Bone marrow (tissue), 2 donors: ENCODE results near the gene PCGF5.
A peak's percentile ranks its signal among the peaks of the same experiment; 100 is the strongest.
"Not testable (repeated sequence)": the region's sequence is repeated elsewhere in the genome, so short reads cannot be mapped to it uniquely, and the experiment has no call there.

Experiments used
- DNase-seq, 2 donors: peaks; one replicate each; lab custom pipeline; 2025; lab: John Stamatoyannopoulos, UW

Gene PCGF5

DNA sequence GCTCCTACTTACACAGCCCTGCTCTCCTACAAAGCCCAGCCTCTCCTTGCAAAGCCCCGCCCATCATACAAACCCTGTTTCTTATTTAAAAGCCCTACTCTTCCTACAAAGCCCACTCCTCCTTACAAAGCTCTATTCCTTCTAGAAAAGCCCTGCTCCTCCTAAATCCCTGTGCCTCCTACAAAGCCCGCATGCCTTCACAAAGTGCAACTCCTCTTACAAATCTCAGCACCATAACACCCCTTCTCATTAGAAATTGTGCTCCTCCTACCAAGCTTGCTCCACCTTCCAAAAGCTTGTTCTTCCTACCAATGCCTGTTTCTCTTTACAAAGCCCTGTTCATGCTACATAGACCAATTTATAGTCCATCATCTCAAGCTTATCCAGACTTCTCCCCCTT is 66.1 kb downstream of the PCGF5 start:
- no peak for DNase-seq

DNA sequence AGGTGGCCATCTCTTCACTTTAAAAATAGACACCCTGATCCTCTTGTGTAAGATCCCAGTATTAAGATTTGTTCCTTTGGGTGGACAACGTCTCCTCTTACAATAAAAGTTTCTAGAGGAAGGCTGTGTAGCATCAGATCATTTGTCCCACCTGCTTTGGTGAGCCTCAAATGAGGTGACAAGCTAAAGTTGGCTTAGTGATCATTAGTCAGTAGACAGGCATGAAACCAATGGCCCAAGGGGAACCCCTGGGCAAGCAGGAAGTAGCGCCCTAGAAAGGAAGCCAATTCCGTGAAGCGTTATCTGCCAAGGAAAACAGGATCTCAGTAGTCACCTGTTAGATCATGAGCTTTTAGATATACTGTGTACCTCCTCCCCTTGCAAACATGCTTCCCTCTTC is 66.8 kb downstream of the PCGF5 start:
- no peak for DNase-seq

DNA sequence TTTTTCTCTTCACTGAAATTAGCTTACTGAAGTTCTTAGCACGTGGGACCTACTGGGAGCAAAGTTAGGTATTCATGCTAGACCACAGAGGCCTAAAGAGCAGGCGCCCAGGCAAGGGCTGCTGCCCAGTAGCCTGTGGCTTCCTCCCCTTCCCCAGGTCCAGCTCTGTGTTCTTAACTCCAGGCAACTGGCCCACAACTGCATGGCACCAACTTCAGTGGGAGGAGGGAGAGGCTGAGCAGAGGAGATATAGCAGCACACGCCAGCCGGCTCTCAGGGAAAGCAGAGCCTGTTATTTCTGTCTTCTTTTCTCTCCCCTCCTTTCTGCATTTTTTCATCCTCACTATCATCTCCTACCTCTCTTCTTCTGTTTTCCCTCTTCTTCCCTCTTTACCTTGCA is 67.4 kb downstream of the PCGF5 start:
- DNase-seq: no peak

DNA sequence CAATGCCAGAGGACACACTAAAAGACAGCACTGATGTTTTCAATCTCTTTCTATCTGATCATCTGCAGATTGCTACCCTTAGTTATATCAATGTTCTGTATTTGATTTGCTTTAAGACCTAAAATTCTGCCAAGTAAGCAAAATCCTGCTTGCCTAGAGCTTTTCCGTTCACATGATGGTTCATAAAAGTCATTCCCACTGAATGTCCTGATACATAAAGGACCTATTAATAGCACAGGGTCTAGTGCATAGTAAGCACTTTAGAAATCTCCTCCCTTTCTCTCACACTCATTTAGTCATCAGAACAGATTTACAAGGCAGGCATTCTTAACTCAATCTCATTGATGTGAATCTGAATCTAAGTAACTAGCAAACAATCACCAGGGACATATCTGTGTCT is 68.8 kb downstream of the PCGF5 start:
- no peak for DNase-seq

DNA sequence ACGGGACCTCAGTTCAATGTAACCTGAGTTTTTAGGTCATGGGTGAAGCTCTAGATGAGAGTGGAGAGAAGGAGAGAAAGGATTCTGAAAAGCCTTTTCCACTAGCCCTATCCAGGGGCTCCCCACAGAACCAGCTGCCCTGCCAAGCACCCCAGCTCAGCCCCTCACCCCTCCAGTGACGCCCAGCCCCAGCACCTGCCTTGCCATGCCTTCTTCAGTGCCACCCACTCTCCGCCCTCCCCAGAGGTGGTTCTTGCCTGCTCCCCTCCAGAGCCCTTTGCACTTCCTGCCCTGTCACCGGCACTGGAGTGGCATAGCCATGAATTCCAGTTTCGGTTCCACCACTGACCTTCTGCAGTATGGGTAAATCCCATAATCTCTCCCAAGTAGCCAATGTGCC is 70.1 kb downstream of the PCGF5 start:
- no peak for DNase-seq

DNA sequence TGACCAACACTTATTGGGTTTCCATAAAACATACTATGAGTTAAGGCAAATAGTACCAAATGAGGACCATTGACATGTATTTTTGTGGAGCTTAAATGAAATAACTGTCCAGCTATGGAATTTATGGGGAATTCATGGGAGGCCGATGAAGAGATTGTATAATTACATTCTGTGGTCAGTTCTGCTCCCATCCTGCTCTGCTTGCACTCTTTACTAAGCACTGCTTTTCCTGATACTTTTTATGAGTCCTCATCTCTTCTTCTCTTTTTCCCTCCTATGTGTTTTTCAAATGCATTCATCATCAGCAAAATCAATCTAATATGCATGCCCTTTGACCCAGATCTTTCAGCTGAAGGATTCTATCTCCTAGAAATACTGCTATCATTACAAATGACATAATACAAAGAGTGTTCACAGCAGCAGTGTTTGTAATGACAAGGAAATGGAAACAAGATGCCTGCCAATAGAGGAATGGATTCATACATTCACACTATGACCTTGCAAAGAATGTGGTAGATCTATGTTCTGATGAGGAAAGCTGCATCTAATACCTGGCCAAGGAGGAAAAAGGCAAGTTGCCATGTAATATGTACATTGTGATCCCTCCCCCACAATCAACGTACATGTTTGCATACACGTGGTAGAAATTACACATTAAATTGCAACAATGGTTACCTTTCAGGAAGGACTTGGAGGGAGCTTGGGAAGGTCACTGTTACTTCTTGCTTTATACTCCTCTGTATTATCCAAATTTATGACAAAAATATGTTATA is 73.9 kb downstream of the PCGF5 start:
- no peak for DNase-seq

DNA sequence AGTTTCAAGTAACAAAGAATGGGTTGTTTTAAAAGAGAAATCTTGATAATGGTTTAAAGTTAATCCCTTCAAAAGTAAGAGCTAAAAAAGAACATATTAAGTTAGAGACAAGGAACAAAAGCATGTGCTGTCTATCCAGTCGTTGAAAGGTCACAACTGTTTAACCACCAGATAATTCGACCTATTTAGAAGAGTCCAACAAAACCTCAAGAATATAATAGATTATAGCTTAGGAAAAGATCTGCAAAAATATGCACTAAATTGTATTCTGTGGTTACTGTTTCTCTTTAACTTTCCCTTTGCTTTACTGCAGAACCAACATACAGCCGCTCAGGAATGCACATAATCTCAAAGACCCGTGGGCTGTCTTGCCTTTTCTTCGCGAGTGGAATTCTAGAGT is 74.9 kb downstream of the PCGF5 start:
- no peak for DNase-seq

DNA sequence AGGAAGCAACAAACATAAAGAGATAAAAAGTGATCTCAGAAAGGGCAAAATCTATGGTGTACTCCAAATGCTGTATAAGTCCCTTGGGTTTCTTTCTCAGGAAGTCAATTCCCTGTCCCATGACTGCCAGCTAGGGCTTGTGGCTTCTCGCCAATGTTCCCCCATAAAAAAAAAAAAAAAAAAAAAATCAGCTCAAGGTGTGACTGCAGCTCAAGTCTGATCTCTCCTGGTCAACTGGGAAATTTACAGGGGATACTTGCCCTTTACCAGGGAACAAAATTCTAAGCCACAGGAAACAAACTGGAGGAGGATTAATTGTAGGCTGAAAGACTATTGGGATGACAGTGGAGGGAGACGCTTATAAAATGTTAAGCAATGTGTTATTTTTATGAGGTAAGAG is 76.0 kb downstream of the PCGF5 start:
- no peak for DNase-seq

DNA sequence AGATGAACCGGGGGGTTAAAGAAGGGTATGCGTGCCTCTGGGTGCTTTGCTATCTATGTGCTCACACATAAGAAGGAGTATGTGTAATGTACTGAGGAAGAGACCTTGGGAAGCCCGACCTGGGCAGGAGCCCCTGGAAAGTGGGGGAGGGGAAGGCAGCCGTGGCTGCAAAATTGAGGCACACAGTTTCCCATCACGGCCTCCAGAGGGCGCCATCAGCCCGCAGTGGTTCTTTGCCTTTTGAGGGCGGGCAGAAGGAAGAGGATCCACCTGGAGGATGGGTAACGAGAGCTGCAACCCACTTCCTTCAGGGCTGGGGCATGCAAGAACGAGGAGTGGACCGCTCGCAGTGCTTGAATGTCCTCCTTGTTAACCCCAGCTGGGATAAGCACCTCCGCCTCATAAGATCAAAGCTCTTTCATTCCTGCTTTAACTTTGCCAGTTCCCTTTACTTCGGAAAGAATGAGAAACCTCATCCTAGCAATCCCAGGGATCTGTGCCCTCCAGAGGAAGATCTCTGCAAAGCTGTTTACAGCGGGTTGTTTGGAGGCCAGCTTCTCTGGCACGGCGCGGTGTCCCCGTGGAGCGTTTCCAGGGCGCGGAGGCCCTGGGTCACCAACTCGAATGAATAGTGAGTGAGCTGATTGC is 77.9 kb downstream of the PCGF5 start:
- DNase-seq: peak; percentile 28 to 56

DNA sequence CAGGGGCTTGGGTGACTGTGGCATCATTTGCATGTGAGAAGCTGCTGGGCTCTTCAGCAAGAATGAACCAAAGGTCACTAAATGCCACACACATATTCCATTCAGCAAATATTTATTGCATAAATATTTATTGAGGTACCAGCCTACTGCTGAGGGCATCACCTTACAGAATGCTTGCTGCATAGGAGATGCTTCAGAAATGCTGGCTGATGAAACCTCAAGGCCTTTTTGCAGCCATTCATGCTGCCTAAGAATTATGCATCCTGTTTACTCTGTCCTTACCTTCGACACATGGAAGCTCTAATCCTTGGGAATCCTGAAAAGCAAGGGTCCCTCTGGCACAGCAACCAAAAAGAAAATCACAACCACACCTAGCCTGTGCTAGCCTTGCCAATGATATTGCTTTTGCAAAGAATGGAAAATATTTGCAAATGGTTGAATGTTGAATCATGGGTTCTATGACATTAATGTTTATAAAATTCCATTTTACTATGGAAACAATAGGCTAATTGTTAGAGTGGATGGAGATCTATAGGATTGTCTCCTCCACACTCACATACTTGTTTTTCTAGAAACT is 79.6 kb downstream of the PCGF5 start:
- DNase-seq: no peak

DNA sequence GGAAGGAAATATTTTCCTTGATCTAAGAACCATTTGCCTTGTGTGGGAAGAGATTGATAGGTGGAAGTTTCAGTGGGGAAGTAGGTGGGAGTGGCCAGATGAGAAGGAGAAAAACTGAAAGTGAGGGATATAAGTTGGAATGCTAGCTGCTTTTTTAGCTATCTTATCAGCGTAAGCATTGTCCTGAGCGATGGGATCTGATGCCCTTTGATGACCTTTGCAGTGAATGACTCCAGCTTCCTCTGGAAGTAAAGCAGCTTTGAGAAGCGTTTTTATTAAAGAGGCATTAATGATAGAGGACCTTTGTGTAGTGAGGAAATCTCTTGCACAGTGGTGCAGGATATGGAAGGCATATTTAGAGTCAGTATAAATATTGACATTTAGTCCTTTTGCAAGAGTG is 82.5 kb downstream of the PCGF5 start:
- not testable (repeated sequence) for DNase-seq

DNA sequence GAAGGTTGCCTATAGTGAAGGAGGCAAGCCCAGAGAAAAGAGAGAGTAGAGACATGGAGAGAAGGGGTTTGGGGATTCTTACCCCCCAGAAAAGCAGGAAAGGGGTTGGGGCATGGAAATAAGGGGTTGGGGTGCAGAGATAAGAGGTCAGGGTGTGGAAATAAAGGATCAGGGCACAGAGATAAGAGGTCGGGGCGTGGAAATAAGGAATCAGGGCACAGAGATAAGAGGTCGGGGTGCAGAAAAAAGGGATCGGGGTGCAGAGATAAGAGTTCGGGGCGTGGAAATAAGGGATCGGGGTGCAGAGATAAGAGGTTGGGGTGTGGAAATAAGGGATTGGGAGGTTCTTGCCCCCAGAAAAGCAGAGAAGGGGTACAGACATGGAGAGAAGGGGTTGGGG is 85.5 kb downstream of the PCGF5 start:
- not testable (repeated sequence) for DNase-seq

DNA sequence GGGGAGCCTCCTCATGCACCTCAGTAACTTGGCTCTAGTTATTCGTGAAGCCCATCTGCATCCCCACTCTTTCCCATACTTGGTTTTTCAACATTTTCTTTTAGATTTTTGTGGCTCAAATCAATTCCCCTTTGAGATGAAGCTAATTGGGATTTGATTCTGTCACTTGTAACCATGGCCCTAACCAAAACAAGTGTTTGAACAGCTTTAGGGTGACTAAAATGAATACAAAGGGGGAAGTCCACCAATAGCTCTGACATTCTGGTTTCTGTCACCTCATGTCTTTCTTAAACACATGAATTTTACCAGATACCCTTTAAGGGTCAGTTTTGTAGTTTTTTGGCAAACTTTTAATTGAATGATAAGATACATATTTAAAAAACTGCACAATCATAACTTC is 87.0 kb downstream of the PCGF5 start:
- no peak for DNase-seq

DNA sequence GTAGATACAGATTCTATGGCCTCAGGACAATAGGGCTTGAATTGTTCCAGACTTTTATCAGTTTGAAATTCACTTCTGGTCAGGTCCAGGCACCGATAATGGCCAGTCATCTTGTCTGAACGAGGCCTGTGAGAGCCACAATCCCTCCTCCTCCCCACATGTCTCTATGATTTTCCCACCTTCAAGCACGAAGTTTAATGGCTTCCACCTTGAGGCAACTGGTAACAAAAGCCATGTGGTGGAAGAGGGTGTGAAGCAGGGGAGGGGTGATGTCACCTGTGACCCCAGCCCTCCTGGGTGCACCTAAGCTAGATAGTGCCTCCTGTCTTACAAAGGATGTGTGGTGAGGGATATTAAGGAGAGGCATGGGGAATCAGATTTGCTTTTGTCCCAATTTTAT is 89.2 kb downstream of the PCGF5 start:
- no peak for DNase-seq

DNA sequence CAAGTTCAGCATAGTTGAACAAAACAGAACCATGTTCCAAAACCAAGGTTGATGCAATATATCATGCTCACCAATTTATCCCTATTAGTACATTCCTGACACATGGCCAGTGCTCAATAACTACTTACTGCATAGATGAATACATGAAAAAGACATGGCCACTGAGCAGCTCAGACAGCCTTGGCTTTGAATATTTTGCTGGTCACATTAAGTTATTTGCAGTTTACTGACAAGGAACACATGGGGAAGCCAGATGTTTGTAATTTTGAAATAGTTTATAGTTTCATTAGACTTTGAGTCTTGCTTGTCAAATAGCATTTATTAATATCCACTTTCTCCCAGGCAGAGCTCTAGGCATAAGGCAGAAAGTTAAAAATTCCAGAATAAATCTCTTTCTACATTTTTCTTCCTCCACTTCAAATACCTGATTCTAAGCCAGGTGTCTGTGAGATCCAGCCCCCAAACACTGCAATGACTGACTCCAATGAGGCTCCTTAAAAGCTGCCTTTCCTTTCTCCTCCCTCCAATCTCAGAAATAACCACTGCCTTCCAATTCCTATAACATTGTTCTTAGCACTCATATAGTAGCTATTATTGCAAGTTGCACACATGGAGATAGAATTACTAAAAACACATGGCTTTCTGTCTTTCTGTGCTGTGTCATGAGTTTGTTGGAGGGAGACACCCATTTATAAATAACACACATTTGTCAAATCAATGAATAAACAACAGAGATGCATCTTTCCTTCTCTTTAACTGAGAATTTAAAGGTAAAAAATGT is 91.3 kb downstream of the PCGF5 start:
- DNase-seq: no peak

DNA sequence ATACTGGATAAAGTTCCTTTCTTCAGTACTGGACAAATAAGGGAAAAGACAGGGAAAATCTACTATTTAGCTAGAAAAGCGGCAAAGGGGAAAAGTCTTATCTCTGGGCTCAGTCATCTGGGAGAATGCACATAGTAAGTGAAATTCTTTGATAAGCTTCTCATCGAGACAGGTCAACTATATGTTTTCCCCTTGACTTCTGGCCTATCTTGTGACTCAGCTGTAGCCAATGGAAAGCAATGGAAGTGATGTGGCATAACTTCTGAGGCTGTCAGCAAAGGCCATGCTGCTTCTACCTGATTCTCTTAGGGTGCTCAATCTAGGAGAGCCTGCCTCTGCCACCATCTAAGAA is 91.9 kb downstream of the PCGF5 start:
- DNase-seq: no peak

DNA sequence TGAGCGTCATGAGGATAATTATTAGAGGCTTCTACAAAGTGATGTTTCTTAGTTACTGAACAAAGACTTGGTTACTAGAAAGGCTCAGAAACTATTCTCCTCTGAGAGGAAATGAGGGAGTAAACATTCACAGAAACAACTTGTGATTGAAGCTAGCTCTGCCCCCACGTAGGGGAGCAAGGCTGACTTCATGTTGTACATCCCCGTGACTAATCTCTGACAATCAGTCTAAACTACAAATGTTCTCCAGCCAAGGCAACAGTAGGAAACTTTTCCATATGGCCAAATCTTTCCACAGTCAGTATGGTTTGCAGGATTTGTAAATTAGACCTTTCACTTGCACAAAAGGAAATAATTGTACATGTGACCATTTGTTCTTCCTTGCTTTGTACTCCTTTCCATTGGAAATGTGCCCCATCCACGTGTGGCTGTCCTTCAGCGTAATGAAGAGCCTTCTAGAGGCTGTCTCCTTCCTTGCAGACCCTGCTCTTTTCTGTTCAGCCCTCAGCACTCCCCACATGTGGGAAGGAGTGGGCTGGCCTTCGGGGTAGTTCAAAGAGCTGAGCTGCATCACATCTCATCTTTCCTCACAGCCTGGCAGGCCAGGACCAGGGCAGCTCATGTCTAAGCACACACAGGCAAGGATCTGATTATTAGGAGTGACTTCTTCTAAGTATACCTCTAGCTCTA is 93.5 kb downstream of the PCGF5 start:
- DNase-seq: no peak

DNA sequence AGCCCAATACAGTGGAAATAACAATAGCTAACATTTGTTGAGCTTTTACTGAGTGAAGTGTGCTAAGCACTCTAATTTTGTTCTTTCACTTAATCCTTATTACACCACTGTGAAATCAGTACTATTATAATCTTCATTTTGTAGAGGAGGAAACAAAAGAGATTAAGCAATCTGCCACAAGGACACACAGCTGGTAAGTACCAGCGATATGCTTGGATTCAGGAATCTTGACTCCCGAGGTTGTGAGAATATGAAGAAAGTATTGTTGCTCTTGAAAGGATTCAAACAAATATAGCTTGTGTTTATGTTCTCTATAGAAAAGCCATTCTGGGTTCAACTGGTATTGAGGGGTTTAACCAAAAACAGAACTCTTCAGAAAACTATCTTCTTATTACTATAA is 96.0 kb downstream of the PCGF5 start:
- no peak for DNase-seq

DNA sequence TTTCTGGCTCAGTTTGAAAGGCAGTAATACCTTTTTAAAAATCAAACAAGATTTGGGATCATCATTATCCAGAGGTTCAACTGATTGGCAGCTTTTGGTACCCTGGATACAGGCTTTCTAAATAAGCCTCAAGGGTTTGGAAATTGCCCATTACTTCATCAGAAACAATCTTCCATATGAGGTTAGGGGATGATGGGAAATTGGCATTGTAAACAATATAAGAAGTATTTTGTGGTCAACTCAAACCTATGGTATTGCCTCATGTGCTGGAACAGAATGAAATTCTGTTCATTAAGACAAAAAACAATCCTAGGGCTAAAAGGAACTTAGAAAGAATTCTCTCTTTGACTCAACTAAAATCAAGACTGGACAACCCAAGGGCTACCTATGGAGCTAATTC is 97.1 kb downstream of the PCGF5 start:
- no peak for DNase-seq

DNA sequence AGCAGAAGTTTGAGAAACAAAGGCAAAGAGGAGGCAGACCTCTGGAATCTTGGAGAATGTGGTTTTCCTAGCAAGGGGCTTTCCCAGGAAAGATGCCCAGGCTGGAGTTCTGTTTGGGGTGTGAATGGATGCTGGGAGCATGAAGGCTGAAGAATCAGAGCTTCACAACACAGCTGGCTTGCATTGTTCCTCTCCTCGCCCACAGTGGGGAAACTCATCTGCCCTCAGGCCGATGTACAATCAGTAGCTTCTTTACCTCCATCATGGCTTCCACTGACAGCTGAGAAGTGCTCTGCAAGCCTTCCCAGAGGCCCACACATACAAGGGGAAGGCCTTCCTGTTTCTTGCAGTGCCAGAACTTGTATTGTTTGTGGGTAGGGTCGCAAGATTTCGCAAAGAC is 98.9 kb downstream of the PCGF5 start:
- DNase-seq: no peak

DNA sequence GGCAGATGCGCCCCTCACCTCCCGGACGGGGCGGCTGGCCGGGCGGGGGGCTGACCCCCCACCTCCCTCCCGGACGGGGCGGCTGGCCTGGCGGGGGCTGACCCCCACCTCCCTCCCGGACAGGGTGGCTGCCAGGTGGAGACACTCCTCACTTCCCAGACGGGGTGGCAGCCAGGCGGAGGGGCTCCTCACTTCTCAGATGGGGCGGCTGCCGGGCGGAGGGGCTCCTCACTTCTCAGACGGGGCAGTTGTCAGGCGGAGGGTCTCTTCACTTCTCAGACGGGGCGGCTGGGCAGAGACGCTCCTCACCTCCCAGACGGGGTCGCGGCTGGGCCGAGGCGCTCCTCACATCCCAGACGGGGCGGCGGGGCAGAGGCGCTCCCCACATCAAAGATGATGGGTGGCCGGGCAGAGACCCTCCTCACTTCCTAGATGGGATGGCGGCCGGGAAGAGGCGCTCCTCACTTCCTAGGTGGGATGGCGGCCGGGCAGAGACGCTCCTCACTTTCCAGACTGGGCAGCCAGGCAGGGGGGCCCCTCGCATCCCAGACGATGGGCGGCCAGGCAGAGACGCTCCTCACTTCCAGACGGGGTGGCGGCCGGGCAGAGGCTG is 102.9 kb downstream of the PCGF5 start:
- not testable (repeated sequence) for DNase-seq
